ELF-1 (cell line): Measurements from ENCODE around the gene CCNA2.

ENCODE experiments used
- DNase-seq: peaks from one replicate; pipeline ENCODE4 v3.0.0-alpha.2; 2016; ENCODE audit warnings: low read depth, low spot score

Gene CCNA2

GRCh38 chr4:121776610-121777401, 46.9 kb downstream of the CCNA2 start:
- DNase-seq = no peak

GRCh38 chr4:121773883-121774282, 49.8 kb downstream of the CCNA2 start:
- DNase-seq = no peak

GRCh38 chr4:121771869-121772268, 51.8 kb downstream of the CCNA2 start:
- no peak for DNase-seq

- DNase-seq = no peak
Observed at GRCh38 chr4:121769341-121769740, 54.3 kb downstream of the CCNA2 start.

GRCh38 chr4:121767166-121767565, 56.5 kb downstream of the CCNA2 start:
- DNase-seq = no peak
